IMR-90 (cell line): ENCODE data around the gene SPON1. TPM values are rescaled to one million over a fixed set of nuclear protein-coding genes. Genes with fewer than 3 reads are reported as not detected.
A peak's percentile ranks its signal among the peaks of the same experiment; 100 is the strongest.

ENCODE experiments used
- ATAC-seq: fragments of 200-7000 bp; cut with Tn5 transposase; 2 replicates; pipeline ENCODE4 v1.9.1; 2020; ENCODE audit warnings: low read depth, mild to moderate bottlenecking, moderate library complexity
- BruUV-seq: library from RNA; stranded (reverse); fragments of 400-500 nt; replicated peaks from 2 replicates; lab custom pipeline; 2021; lab: Mats Ljungman, UMichigan
- CTCF ChIA-PET: fragments of 300-600 bp; formaldehyde crosslinking; extraction: SDS; loops from one replicate; lab custom pipeline; 2021; ENCODE audit warnings: antibody characterized with exemption; lab: Yijun Ruan, JAX
- POLR2A ChIA-PET: fragments of 300-600 bp; sonication (Branson Sonifier 250); formaldehyde crosslinking; loops from one replicate; lab custom pipeline; 2022; ENCODE audit warnings: antibody characterized with exemption; ENCODE audit not compliant: unreplicated experiment; lab: Charles Lee
- DNase-seq: peaks from one replicate; pipeline ENCODE4 v3.0.0; 2013
- H2AFZ ChIP-seq: replicated peaks from 2 replicates; pipeline ENCODE3; 2013; ENCODE audit warnings: low read length, mild to moderate bottlenecking; ENCODE audit not compliant: poor library complexity
- H2AK5ac ChIP-seq: 2 replicates; pipeline ENCODE4 v1.6.1; 2013; ENCODE audit warnings: low read depth, low read length, inconsistent platforms
- H2AK9ac ChIP-seq: replicated peaks from 2 replicates; pipeline ENCODE3; 2013; ENCODE audit warnings: mild to moderate bottlenecking, low read depth, low read length, moderate library complexity; ENCODE audit not compliant: poor library complexity
- H2BK120ac ChIP-seq: 2 replicates; pipeline ENCODE4 v1.6.1; 2013; ENCODE audit warnings: low read depth, low read length, inconsistent platforms
- H2BK15ac ChIP-seq: 3 replicates; pipeline ENCODE4 v1.6.1; 2013; ENCODE audit warnings: low read depth, low read length, inconsistent platforms
- H2BK20ac ChIP-seq: 2 replicates; pipeline ENCODE4 v1.6.1; 2013; ENCODE audit warnings: low read depth, mild to moderate bottlenecking, inconsistent platforms, low read length, moderate library complexity
- H2BK5ac ChIP-seq: 2 replicates; pipeline ENCODE4 v1.6.1; 2013; ENCODE audit warnings: mild to moderate bottlenecking, low read depth, low read length, inconsistent platforms; ENCODE audit not compliant: poor library complexity, severe bottlenecking
- H3K14ac ChIP-seq: replicated peaks from 2 replicates; pipeline ENCODE4 v1.6.1; 2013; ENCODE audit warnings: low read depth, low read length, inconsistent platforms
- H3K18ac ChIP-seq: 2 replicates; pipeline ENCODE4 v1.6.1; 2013; ENCODE audit warnings: low read depth, low read length, control low read depth
- H3K23ac ChIP-seq: 2 replicates; pipeline ENCODE4 v1.6.1; 2013; ENCODE audit warnings: low read depth, low read length, inconsistent platforms
- H3K27ac ChIP-seq: 2 replicates; pipeline ENCODE4 v1.5.1; 2013; ENCODE audit warnings: mild to moderate bottlenecking, control low read depth, low read length; ENCODE audit not compliant: insufficient read depth
- H3K27me3 ChIP-seq: 2 replicates; pipeline ENCODE4 v1.6.1; 2013; ENCODE audit warnings: low read length; ENCODE audit not compliant: control insufficient read depth, insufficient read depth
- H3K36me3 ChIP-seq: 2 replicates; pipeline ENCODE4 v1.6.1; 2013; ENCODE audit warnings: low read length, mixed read lengths; ENCODE audit not compliant: control insufficient read depth, insufficient read depth
- H3K4ac ChIP-seq: 2 replicates; pipeline ENCODE4 v1.6.1; 2013; ENCODE audit warnings: low read depth, low read length, inconsistent platforms
- H3K4me1 ChIP-seq: 2 replicates; pipeline ENCODE4 v1.6.1; 2013; ENCODE audit warnings: low read length, mixed read lengths; ENCODE audit not compliant: control insufficient read depth, insufficient read depth
- H3K4me2 ChIP-seq: 2 replicates; pipeline ENCODE4 v1.6.1; 2013; ENCODE audit warnings: low read depth, mild to moderate bottlenecking, control low read depth, low read length, moderate library complexity
- H3K4me3 ChIP-seq: 2 replicates; pipeline ENCODE4 v1.5.1; 2013; ENCODE audit warnings: low read depth, mild to moderate bottlenecking, control low read depth, low read length, moderate library complexity; ENCODE audit not compliant: insufficient read depth
- H3K56ac ChIP-seq: 2 replicates; pipeline ENCODE4 v1.6.1; 2013; ENCODE audit warnings: low read length, inconsistent platforms; ENCODE audit not compliant: insufficient read depth; ENCODE audit errors: extremely low read depth
- H3K79me1 ChIP-seq, 2 experiments: 2 replicates each; pipeline ENCODE4 v1.6.1; 2013; ENCODE audit warnings: low read length in 2 of 2, inconsistent platforms in 1 of 2, low read depth in 1 of 2
- H3K9ac ChIP-seq: 2 replicates; pipeline ENCODE4 v1.6.1; 2013; ENCODE audit warnings: low read depth, low read length, control low read depth
- H3K9me1 ChIP-seq: 2 replicates; pipeline ENCODE4 v1.6.1; 2013; ENCODE audit warnings: low read length, inconsistent platforms; ENCODE audit not compliant: insufficient read depth
- H3K9me3 ChIP-seq: 2 replicates; pipeline ENCODE4 v1.6.1; 2013; ENCODE audit warnings: low read length; ENCODE audit not compliant: control insufficient read depth, insufficient read depth
- H4K20me1 ChIP-seq: 2 replicates; pipeline ENCODE4 v1.6.1; 2013; ENCODE audit warnings: low read length, inconsistent platforms; ENCODE audit not compliant: insufficient read depth
- H4K5ac ChIP-seq: 2 replicates; pipeline ENCODE4 v1.6.1; 2013; ENCODE audit warnings: mild to moderate bottlenecking, low read depth, low read length, control low read depth
- H4K8ac ChIP-seq, 2 experiments: 2 replicates each; pipeline ENCODE4 v1.6.1; 2013; ENCODE audit warnings: low read depth in 2 of 2, low read length in 2 of 2, control low read depth in 1 of 2, inconsistent platforms in 1 of 2
- H4K91ac ChIP-seq: 2 replicates; pipeline ENCODE4 v1.6.1; 2013; ENCODE audit warnings: low read depth, low read length, inconsistent platforms; ENCODE audit not compliant: insufficient read depth
- CEBPB ChIP-seq: IDR thresholded peaks from 2 replicates; pipeline ENCODE4 v1.6.1; 2012; ENCODE audit warnings: low read depth, low read length, improper control_type of control experiment
- SMC3 ChIP-seq: fragments of 150-350 bp; IDR thresholded peaks from 2 replicates; pipeline ENCODE4 v1.6.1; 2016; ENCODE audit warnings: low read depth, mild to moderate bottlenecking, antibody characterized with exemption, low read length, moderate library complexity
- WGBS, 2 experiments: methylation state at CpG; one replicate each; pipeline versions ENCODE4 v1.1.5 to v1.1.7; 2013; ENCODE audit warnings: missing lambda C conversion rate in 2 of 2; ENCODE audit not compliant: insufficient read length in 1 of 2; ENCODE audit errors: extremely low coverage in 2 of 2; 5-methylcytosine and 5-hydroxymethylcytosine counted together
- dilution Hi-C: fragments of 300-500 bp; cut with HindIII; formaldehyde crosslinking; loops from one replicate; pipeline ENCODE4 v1.14.3; 2018; ENCODE audit warnings: low sequenced_read_pairs; ENCODE audit not compliant: unreplicated experiment
- in situ Hi-C: fragments of 300-500 bp; cut with MboI; formaldehyde crosslinking; loops from 3 replicates; pipeline ENCODE4 v1.14.3; 2019; ENCODE audit warnings: low sequenced_read_pairs, inconsistent platforms, mixed read lengths
- intact Hi-C: fragments of 100-400 bp; cut with micrococcal nuclease; formaldehyde crosslinking; loops from 2 replicates; pipeline ENCODE4 v1.10.0; 2022
- polyA plus RNA-seq, 3 experiments: library from polyadenylated mRNA; depleted of rRNA; stranded (reverse); fragments of >200 nt; gene quantifications; 2 replicates each; pipeline ENCODE4 v1.2.3, GENCODE V29; 2012; ENCODE audit warnings: low replicate concordance in 1 of 3
- total RNA-seq: library from RNA; depleted of rRNA; stranded (reverse); fragments of >200 nt; gene quantifications from 2 replicates; pipeline ENCODE4 v1.2.3, GENCODE V29; 2012

SPON1 gene
- total and polyA plus RNA-seq, 2 of the 4 experiments (the other 2 are of a cell fraction), result 0.62 to 0.72 TPM

GRCh38 chr11:13965337-13965736 lies 2.8 kb downstream of the SPON1 start:
- ChIA-PET CTCF (interaction anchor here (1.0 to 1.3 kb wide), 2 partner anchors 9 to 182 kb away, joined by 4 to 5 read pairs; no protein-coding TSS in a partner anchor), POLR2A (no interaction called here)
- Histone ChIP-seq H2BK15ac (no peak overlapping the region), H2BK5ac (no peak overlapping the region), H3K14ac (no peak overlapping the region), H2BK20ac (no peak overlapping the region), H4K8ac (no peak overlapping the region), H3K4me2 (no peak overlapping the region), H3K4me3 (no peak overlapping the region), H3K9ac (no peak overlapping the region), H3K79me1 (no peaks in the 10 kb centered on the region), H3K27ac (no peak overlapping the region), H4K20me1 (no peaks in the 10 kb centered on the region), H3K4ac (no peak overlapping the region), H3K36me3 (no peaks in the 10 kb centered on the region), H2AK5ac (no peak overlapping the region), H3K56ac (no peak overlapping the region), H3K27me3 (peaks cover 80% of the 10 kb centered on the region), H2AK9ac (no peak overlapping the region), H3K23ac (no peak overlapping the region), H3K18ac (no peak overlapping the region), H4K91ac (no peak overlapping the region), H2AFZ (no peak overlapping the region), H2BK120ac (no peak overlapping the region), H3K9me1 (no peaks in the 10 kb centered on the region), H3K4me1 (no peaks in the 10 kb centered on the region; the same call in 1 of the 2 replicates), H4K5ac (no peak overlapping the region), H3K9me3 (no peaks in the 10 kb centered on the region)
- TF ChIP-seq CEBPB (0 out of 2 replicates have a peak, but pooled peaks have one; percentile 15), SMC3 (no peak)
- no peak for DNase-seq
- dilution Hi-C loops (no loop called here), intact Hi-C loops (no loop called here), in situ Hi-C loops (no loop called here)
- WGBS, 2 experiments, result no CpG with 5 or more reads among the region's 5 CpGs
- BruUV-seq, result no TSS peak
- ATAC-seq, result no peak
